Measurements from ENCODE around the gene TMEM151B.

DNA sequence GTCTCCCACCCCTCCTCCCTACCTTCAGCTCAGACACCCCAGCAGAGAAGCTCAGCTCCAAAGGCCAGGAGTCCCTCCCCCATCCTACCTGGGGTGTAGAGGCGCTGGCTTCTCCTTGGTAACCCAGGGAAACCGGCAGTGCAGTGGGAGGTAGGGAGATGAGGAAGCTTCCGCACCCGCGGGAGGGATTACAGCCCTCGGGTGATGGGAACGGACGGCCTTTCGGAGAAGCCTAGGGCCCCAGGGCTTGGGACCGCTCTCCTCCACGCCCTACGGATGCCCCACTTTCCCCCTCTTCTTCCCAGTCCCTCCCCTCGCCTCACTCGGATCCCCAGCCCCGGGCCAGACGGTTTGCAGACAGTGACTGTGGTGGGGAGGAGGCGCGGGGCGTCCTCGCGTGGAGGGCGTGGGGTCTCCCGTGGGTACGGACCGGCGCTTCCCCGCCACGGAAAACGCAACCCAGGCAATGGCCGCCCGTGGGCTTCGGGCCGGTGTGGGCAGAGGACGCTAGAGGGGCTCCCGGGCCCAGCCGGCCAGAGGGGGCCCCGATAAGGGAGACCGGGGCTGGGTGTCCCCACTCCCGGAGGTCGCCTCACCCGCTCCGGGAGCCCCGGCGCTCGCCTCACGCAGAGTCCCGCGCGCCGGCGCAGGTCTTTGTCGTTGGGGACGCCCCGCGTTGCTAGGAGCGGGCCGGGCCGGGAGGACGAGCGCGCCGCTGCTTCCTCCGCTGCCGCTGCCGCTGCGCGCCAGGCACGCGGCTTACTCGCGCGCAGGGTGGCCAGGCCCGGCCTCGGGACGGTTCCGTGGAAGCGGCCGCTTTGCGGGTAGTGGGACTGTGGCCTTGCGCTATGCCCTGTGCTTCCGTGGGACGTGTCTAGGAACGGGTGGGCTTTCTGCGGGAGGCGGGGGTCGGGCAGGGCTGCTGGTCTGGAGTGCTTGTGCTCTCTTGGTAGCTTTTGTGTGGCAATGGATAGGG is 27.1 kb downstream of the TMEM151B start:
- TF ChIP-seq, protein P1, sequence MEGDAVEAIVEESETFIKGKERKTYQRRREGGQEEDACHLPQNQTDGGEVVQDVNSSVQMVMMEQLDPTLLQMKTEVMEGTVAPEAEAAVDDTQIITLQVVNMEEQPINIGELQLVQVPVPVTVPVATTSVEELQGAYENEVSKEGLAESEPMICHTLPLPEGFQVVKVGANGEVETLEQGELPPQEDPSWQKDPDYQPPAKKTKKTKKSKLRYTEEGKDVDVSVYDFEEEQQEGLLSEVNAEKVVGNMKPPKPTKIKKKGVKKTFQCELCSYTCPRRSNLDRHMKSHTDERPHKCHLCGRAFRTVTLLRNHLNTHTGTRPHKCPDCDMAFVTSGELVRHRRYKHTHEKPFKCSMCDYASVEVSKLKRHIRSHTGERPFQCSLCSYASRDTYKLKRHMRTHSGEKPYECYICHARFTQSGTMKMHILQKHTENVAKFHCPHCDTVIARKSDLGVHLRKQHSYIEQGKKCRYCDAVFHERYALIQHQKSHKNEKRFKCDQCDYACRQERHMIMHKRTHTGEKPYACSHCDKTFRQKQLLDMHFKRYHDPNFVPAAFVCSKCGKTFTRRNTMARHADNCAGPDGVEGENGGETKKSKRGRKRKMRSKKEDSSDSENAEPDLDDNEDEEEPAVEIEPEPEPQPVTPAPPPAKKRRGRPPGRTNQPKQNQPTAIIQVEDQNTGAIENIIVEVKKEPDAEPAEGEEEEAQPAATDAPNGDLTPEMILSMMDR (IDR thresholded peaks at IDR 0.05; ENCODE audit: low read depth, low read length): no peak
- TF ChIP-seq POLR2A (IDR thresholded peaks at IDR 0.05; ENCODE audit: extremely low read depth, insufficient read length): no peak

Measured in NB4 (cell line).